GM19372 (cell line): Measurements from ENCODE around the gene PYGB.

Experiments used
- ATAC-seq: cut with Tn5 transposase; IDR thresholded peaks from one replicate; pipeline ENCODE4 v1.9.1; 2021; ENCODE audit warnings: mild to moderate bottlenecking, low read depth, moderate library complexity; ENCODE audit not compliant: unreplicated experiment

Gene PYGB

GRCh38 chr20:25246182-25246999 is 1.5 kb upstream of the PYGB start:
- ATAC-seq: no peak

DNA sequence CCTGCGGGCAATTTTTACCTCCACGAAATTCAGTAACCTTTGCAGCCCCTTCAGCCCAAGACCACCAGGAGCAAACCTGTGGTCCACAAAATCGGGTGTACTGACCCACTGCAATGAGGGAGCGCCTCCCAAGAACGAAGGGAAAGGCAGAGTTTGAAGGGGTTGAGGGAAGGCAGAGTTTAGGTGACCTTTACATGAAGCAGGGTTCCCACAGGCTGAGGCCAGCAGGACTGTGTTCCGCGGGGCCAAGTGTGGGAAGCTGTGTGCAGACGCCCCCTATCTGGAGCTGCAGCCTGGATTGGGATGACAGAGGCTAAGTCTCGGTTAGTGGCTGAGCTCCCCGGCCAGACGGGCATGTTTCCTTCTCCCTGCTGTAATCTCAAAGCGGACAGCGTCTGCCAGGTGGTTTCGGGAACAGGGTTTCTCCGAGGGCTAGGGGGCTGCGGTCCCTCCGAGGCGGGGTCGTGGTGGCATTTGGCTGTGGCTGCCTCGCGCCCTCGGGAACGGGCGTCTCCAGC is 826 bp upstream of the PYGB start:
- ATAC-seq: peak; percentile 1

GRCh38 chr20:25247518-25247955 is 348 bp upstream of the PYGB start:
- ATAC-seq: peak; percentile 35

- ATAC-seq: no peak
These were observed 894 bp downstream of the PYGB start for GRCh38 chr20:25248786-25249172.

DNA sequence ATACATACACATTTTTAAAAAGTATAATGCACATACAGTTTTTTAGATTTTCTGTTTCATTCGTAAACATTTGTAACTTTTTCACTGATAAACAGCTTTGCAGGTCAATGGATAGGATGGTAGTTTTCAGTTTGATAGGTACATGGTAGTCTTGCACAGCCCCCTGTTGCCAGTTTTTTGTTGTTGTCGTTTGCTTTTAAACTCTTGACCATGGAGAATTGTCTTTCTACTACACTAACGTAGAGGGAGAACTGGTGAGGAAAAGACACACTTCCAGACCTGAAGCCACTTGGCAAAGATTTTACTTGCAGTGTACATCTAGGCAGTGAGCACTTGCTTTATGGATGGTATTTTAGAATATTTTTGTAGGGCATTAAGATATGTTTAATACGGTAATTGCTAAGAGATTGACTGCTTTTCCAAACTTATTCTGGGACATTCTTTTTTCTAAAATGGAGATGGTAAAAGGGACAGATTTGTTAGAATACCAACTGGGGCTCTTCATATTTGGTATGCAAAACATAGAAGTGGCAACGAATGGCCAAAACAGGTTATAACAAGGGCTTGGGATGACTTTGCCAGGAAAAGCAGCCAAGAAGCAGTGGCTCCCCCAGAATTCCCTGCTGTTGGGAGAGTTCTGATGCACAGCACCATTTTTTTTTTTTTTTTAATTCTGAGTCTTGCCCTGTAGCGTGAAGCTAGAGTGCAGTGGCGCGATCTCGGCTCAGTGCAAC is 1.5 kb downstream of the PYGB start:
- ATAC-seq: no peak

DNA sequence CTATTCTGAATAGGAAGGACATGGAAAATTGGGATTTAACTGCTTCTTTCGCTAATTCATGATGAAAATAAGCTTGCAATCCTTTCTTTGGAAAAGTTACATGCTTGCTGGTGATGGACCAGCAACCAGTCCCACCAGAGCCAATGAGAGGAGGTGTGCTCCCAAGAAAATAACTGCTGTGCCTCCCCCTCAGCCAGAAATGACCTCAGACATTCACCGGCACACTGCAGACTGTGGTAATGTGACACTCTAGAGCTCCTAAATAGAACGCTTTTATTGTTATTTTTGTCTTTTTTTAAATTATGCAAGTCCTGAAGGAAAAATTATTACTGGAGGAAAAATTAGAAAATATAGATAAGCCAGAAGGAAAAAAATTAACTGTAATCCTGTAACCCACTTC is 2.6 kb downstream of the PYGB start:
- ATAC-seq: no peak

- ATAC-seq: no peak
These were observed 3.1 kb downstream of the PYGB start for GRCh38 chr20:25251019-25251418.

DNA sequence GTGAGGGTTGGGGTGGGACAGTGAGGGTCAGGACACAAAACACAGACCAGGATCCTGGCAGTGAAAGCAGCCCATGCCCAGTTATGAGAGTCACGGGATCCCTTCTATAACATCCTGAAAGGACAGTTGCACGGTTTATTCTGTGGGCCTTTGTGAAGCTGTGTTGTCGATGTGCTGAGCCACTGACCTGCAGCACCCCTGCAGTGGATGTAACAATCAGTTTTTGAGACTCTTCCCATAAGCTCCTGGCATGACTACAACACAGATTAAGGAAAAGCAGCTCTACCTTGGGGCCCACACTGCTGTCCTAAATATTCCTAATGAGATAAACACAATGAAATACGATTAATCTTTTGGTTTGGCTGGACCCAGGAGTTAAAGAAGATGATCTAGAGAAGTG is 3.7 kb downstream of the PYGB start:
- no peak for ATAC-seq

- no peak for ATAC-seq
These were observed 4.4 kb downstream of the PYGB start for GRCh38 chr20:25252230-25252651.

- ATAC-seq: no peak
These were observed 5.0 kb downstream of the PYGB start for GRCh38 chr20:25252686-25253421.

GRCh38 chr20:25253606-25254275 is 5.9 kb downstream of the PYGB start:
- no peak for ATAC-seq

DNA sequence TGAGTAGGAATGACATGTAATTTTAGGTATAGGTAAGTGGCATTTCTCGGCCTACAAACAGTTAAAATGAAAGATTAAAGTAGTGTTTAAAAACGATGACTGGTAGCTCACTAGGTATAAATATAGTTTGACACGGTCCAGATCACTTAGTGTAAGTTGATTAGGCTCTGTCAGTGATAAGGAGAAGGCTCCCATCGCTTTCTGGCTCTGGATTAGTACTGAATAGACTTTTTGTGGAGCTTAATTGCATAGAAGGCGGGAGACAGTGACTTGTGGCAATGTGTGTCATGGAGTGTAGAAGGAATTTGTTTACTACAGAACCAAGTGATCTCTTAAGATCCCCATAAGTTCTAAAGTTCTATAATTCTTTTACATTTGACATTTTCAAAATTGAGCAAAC is 6.7 kb downstream of the PYGB start:
- ATAC-seq: no peak

- ATAC-seq: no peak
These were observed 7.2 kb downstream of the PYGB start for GRCh38 chr20:25254986-25255680.

- no peak for ATAC-seq
These were observed 8.5 kb downstream of the PYGB start for GRCh38 chr20:25256226-25256859.

DNA sequence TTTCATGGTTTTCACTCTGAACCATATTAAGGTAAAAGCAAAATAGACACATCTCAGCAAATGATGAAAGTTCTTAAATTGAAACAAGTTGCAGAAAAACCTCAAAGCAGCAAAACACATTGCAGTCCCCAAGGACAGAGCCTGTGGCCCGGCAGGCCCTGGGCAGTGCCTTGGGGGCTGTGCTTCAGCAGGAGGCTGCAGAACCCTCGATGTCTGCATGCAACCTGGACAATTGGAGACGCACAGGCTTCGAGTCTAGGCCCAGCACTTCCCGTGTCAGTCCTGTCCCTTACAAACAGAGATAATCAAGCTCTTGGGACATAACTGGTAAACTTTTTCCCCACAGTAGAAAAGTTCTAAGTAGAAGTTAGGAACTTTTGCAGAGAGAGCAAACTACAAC is 9.2 kb downstream of the PYGB start:
- no peak for ATAC-seq

- no peak for ATAC-seq
These were observed 10.0 kb downstream of the PYGB start for GRCh38 chr20:25257756-25258475.

DNA sequence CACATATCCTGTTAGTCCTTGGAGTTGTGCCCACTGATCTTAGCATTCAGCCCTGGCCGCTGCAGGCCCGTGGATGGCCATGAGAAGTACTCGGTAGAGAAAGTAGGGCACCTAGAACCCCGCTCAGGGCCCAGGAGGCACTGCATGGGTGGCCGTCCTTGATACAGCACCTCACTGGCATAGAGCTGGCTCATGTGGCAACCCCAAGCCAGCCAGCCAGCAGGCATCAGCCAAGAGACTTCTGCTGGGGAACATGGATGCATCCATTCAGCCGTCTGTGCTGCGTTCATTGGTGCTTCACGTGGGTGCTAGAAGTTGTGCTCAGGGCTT is 10.6 kb downstream of the PYGB start:
- ATAC-seq: no peak

DNA sequence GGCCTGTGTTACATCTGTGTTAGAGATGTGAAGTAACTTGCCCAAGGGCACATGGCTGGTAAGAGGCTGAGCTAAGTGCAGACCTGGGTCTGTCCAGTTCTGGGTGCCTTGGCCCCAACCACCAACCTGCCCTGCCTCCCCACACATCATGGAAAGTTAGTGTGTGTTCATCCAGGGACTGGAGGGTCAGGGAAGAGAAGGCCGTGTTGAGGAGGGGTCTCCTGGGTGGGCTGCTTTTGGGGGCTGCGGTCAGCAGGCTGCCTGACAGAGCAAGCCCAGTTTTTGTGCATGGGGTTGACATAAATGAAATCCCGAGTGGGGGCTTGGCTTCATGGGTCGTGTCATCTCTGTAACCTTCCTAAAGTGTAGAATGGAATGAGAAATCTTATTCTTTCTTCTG is 10.9 kb downstream of the PYGB start:
- no peak for ATAC-seq

GRCh38 chr20:25259358-25259757 is 11.5 kb downstream of the PYGB start:
- ATAC-seq: no peak
